MCF 10A (cell line): ENCODE data around the gene BECN2. TPM values are rescaled to one million over a fixed set of nuclear protein-coding genes. Genes with fewer than 3 reads are reported as not detected.

Source experiments
- BruUV-seq: library from RNA; stranded (reverse); fragments of 400-500 nt; replicated peaks from 2 replicates; lab custom pipeline; 2021; lab: Mats Ljungman, UMichigan
- CTCF ChIA-PET: fragments of 300-600 bp; sonication (Branson Sonifier 250); formaldehyde crosslinking; extraction: SDS; loops from one replicate; lab custom pipeline; 2021; ENCODE audit warnings: antibody characterized with exemption, inconsistent platforms; lab: Yijun Ruan, JAX
- POLR2A ChIA-PET: fragments of 300-600, 350-650 bp; sonication (Branson Sonifier 250); formaldehyde crosslinking; extraction: SDS; loops from one replicate; lab custom pipeline; 2020; ENCODE audit warnings: antibody characterized with exemption, inconsistent platforms; lab: Yijun Ruan, JAX
- DNase-seq: peaks from one replicate; pipeline ENCODE4 v3.0.0-alpha.2; 2018; ENCODE audit not compliant: unreplicated experiment
- H3K27ac Mint-ChIP-seq: one replicate; pipeline ENCODE4 v1.8.0; 2022; ENCODE audit warnings: mild to moderate bottlenecking, low read depth, mixed read lengths; ENCODE audit not compliant: unreplicated experiment
- H3K27me3 Mint-ChIP-seq: one replicate; pipeline ENCODE4 v1.8.0; 2022; ENCODE audit warnings: mixed read lengths; ENCODE audit not compliant: insufficient read depth, unreplicated experiment
- H3K36me3 Mint-ChIP-seq: one replicate; pipeline ENCODE4 v1.8.0; 2022; ENCODE audit warnings: mild to moderate bottlenecking, moderate library complexity, mixed read lengths; ENCODE audit not compliant: insufficient read depth, unreplicated experiment
- H3K4me1 Mint-ChIP-seq: one replicate; pipeline ENCODE4 v1.8.0; 2022; ENCODE audit warnings: mixed read lengths; ENCODE audit not compliant: insufficient read depth, unreplicated experiment
- H3K4me3 Mint-ChIP-seq: one replicate; pipeline ENCODE4 v1.8.0; 2022; ENCODE audit warnings: mild to moderate bottlenecking, moderate library complexity, mixed read lengths; ENCODE audit not compliant: unreplicated experiment
- H3K9me3 Mint-ChIP-seq: one replicate; pipeline ENCODE4 v1.8.0; 2022; ENCODE audit warnings: mixed read lengths; ENCODE audit not compliant: unreplicated experiment
- CTCF ChIP-seq: fragments of 200-600 bp; IDR thresholded peaks from one replicate; pipeline ENCODE4 v1.8.0; 2022; ENCODE audit warnings: antibody characterized with exemption, mild to moderate bottlenecking; ENCODE audit not compliant: unreplicated experiment
- intact Hi-C: fragments of 100-400 bp; cut with micrococcal nuclease; formaldehyde crosslinking; loops from 2 replicates; pipeline ENCODE4 v1.14.1; 2022
- total RNA-seq: library from RNA; stranded (reverse); gene quantifications from 2 replicates; pipeline ENCODE4 v1.2.3, GENCODE V29; 2022

The BECN2 gene
- total RNA-seq, 1 experiment from 2014 or later = not detected

DNA sequence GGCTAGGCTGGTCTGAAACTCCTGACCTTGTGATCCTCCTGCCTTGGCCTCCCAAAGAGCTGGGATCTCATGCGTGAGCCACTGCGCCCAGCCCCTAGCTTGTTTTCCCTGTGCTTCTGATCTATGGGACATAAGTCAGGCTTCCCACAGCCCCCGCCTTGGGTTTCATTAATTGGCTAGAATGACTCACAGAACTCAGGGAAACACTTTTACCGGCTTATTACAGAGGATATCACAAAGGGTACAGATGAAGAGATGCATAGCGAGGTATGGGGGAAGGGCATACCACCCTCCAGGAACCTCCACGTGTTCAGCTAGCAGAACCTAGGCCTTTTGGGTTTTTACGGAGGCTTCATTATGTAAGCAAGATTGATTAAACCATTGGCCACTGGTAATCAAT is 42.9 kb downstream of the BECN2 start:
- intact Hi-C loops = no loop called here
- no peaks in the 10 kb centered on the region for H3K9me3 Mint-ChIP-seq
- no peak for TF ChIP-seq CTCF

GRCh38 chr1:242002072-242002471 is 44.5 kb downstream of the BECN2 start:
- CTCF ChIA-PET = interaction anchor here (0.5 to 6.3 kb wide), 3 partner anchors 53 to 391 kb away, joined by 3 to 108 read pairs (median 5); no protein-coding TSS in a partner anchor
- no peak overlapping the region for H3K4me3 Mint-ChIP-seq
- BruUV-seq = no TSS peak
- no peaks in the 10 kb centered on the region for H3K27me3 Mint-ChIP-seq
- no peak overlapping the region for H3K27ac Mint-ChIP-seq
- H3K4me1 Mint-ChIP-seq = peaks cover 7% of the 10 kb centered on the region
- POLR2A ChIA-PET = no interaction called here
- no peak for DNase-seq
- intact Hi-C loops = no loop called here
- TF ChIP-seq CTCF = no peak
- no peaks in the 10 kb centered on the region for H3K9me3 Mint-ChIP-seq
- H3K36me3 Mint-ChIP-seq = no peaks in the 10 kb centered on the region

More for the DNA sequence above, 42.9 kb downstream of the BECN2 start:
- H3K4me1 Mint-ChIP-seq = peaks cover 7% of the 10 kb centered on the region
- ChIA-PET CTCF (interaction anchor here (0.6 to 6.3 kb wide), 11 partner anchors 8 to 1606 kb away, joined by 3 to 108 read pairs (median 4); partner anchors contain the start of gene EXO1), POLR2A (interaction anchor here (0.5 to 0.7 kb wide), 3 partner anchors 71 to 448 kb away, joined by 3 read pairs; no protein-coding TSS in a partner anchor)
- BruUV-seq = no TSS peak
- H3K27ac Mint-ChIP-seq = no peak overlapping the region
- no peak overlapping the region for H3K4me3 Mint-ChIP-seq
- DNase-seq = no peak
- no peaks in the 10 kb centered on the region for H3K27me3 Mint-ChIP-seq
- H3K36me3 Mint-ChIP-seq = no peaks in the 10 kb centered on the region

GRCh38 chr1:242002510-242002909 is 44.9 kb downstream of the BECN2 start:
- intact Hi-C loops = no loop called here
- ChIA-PET POLR2A (interaction anchor here (0.7 kb wide), 1 partner anchor 134 kb away, joined by 3 read pairs; no protein-coding TSS in a partner anchor), CTCF (interaction anchor here (0.6 to 1.1 kb wide), 3 partner anchors 53 to 463 kb away, joined by 3 to 5 read pairs (median 4); no protein-coding TSS in a partner anchor)
- Mint-ChIP-seq H3K27me3 (no peaks in the 10 kb centered on the region), H3K9me3 (no peaks in the 10 kb centered on the region), H3K27ac (no peak overlapping the region), H3K4me1 (peaks cover 7% of the 10 kb centered on the region), H3K4me3 (no peak overlapping the region), H3K36me3 (no peaks in the 10 kb centered on the region)
- no peak for TF ChIP-seq CTCF
- DNase-seq = no peak
- BruUV-seq = no TSS peak

GRCh38 chr1:242004751-242005495 is 47.4 kb downstream of the BECN2 start:
- H3K4me3 Mint-ChIP-seq = no peak overlapping the region
- no peak overlapping the region for H3K27ac Mint-ChIP-seq
- TF ChIP-seq CTCF = no peak
- no TSS peak for BruUV-seq
- CTCF ChIA-PET = interaction anchor here (0.6 to 1.5 kb wide), 5 partner anchors 12 to 1282 kb away, joined by 3 to 6 read pairs (median 4); no protein-coding TSS in a partner anchor
- POLR2A ChIA-PET = interaction anchor here (1.0 kb wide), 1 partner anchor 71 kb away, joined by 3 read pairs; no protein-coding TSS in a partner anchor
- intact Hi-C loops = no loop called here
- DNase-seq = no peak
- no peaks in the 10 kb centered on the region for H3K4me1 Mint-ChIP-seq
- no peaks in the 10 kb centered on the region for H3K36me3 Mint-ChIP-seq
- no peaks in the 10 kb centered on the region for H3K9me3 Mint-ChIP-seq
- no peaks in the 10 kb centered on the region for H3K27me3 Mint-ChIP-seq
